Cardiac muscle cell (in vitro differentiated cells and primary cell): ENCODE results near the gene RABGAP1. TPM values are rescaled to one million over a fixed set of nuclear protein-coding genes. Genes with fewer than 3 reads are reported as not detected.

Source experiments
- DNase-seq, 2 donors: peaks; one replicate each; pipeline versions ENCODE4 v3.0.0 to v3.0.0-alpha.2; 2010 to 2017; ENCODE audit warnings: low read depth in 1 of 2, low spot score in 1 of 2
- H3K27ac ChIP-seq: fragments of 200-600 bp; sonication (generic); 2 replicates; pipeline ENCODE4 v1.5.1; 2016
- H3K27me3 ChIP-seq: fragments of 200-600 bp; sonication (generic); 2 replicates; pipeline ENCODE4 v1.6.0; 2016; ENCODE audit warnings: control low read depth
- H3K36me3 ChIP-seq: fragments of 200-600 bp; sonication (generic); 2 replicates; pipeline ENCODE4 v1.5.1; 2016; ENCODE audit warnings: control low read depth
- H3K4me1 ChIP-seq: fragments of 200-600 bp; sonication (generic); 2 replicates; pipeline ENCODE4 v1.8.1; 2017; ENCODE audit warnings: low read depth, mild to moderate bottlenecking, mixed run types
- H3K4me3 ChIP-seq: fragments of 200-600 bp; sonication (generic); 2 replicates; pipeline ENCODE4 v1.5.1; 2016; ENCODE audit warnings: mild to moderate bottlenecking
- H3K9me3 ChIP-seq: fragments of 200-600 bp; sonication (generic); 2 replicates; pipeline ENCODE4 v1.5.1; 2017; ENCODE audit warnings: low read depth, mild to moderate bottlenecking, control low read depth
- CTCF ChIP-seq: IDR thresholded peaks from 2 replicates; pipeline ENCODE4 v1.5.1; 2012; ENCODE audit warnings: low read depth, mild to moderate bottlenecking, low read length
- polyA plus RNA-seq: library from polyadenylated mRNA; unstranded; fragments of >200 nt; fragmentation: Nextera tagmentation; extraction: Ambion mirVana; gene quantifications from 2 replicates; pipeline ENCODE4 v1.2.1, GENCODE V29; 2016
- total RNA-seq: library from RNA; depleted of rRNA; stranded (reverse); fragments of >200 nt; gene quantifications from 2 replicates; pipeline ENCODE4 v1.2.3, GENCODE V29; 2016

Gene RABGAP1
- total and polyA plus RNA-seq, 2 experiments from 2014 or later, result 37.4 to 44.4 TPM

GRCh38 chr9:123034881-123035510, 94.2 kb downstream of the RABGAP1 start:
- Histone ChIP-seq H3K36me3 (no peaks in the 10 kb centered on the region), H3K4me3 (no peak overlapping the region), H3K27me3 (no peaks in the 10 kb centered on the region), H3K27ac (peak overlapping the region; percentile 49), H3K4me1 (peaks cover 34% of the 10 kb centered on the region), H3K9me3 (no peaks in the 10 kb centered on the region)
- TF ChIP-seq CTCF, result no peak
- no peak for DNase-seq

GRCh38 chr9:123035791-123036190, 95.0 kb downstream of the RABGAP1 start:
- TF ChIP-seq CTCF, result no peak
- no peak overlapping the region for H3K4me3 ChIP-seq
- no peaks in the 10 kb centered on the region for H3K27me3 ChIP-seq
- H3K4me1 ChIP-seq, result peaks cover 34% of the 10 kb centered on the region
- H3K9me3 ChIP-seq, result no peaks in the 10 kb centered on the region
- no peak for DNase-seq
- peak overlapping the region; percentile 49 for H3K27ac ChIP-seq
- H3K36me3 ChIP-seq, result no peaks in the 10 kb centered on the region

- peaks cover 34% of the 10 kb centered on the region for H3K4me1 ChIP-seq
- peak in 1 of 2 donors; percentile 9 for DNase-seq
- peak overlapping the region; percentile 49 for H3K27ac ChIP-seq
- H3K27me3 ChIP-seq, result no peaks in the 10 kb centered on the region
- no peak for TF ChIP-seq CTCF
- H3K4me3 ChIP-seq, result no peak overlapping the region
- H3K9me3 ChIP-seq, result no peaks in the 10 kb centered on the region
- H3K36me3 ChIP-seq, result no peaks in the 10 kb centered on the region
These were observed 96.2 kb downstream of the RABGAP1 start for GRCh38 chr9:123036893-123037545.

- H3K27ac ChIP-seq, result no peak overlapping the region
- no peak for TF ChIP-seq CTCF
These were observed 98.9 kb downstream of the RABGAP1 start for GRCh38 chr9:123039617-123040219.

GRCh38 chr9:123040801-123041200, 100.0 kb downstream of the RABGAP1 start:
- no peak overlapping the region for H3K27ac ChIP-seq
- no peaks in the 10 kb centered on the region for H3K9me3 ChIP-seq
- H3K4me3 ChIP-seq, result no peak overlapping the region
- TF ChIP-seq CTCF, result no peak
- no peak for DNase-seq
- no peaks in the 10 kb centered on the region for H3K27me3 ChIP-seq
- no peaks in the 10 kb centered on the region for H3K36me3 ChIP-seq
- peaks cover 18% of the 10 kb centered on the region for H3K4me1 ChIP-seq

More at GRCh38 chr9:123039617-123040219, 98.9 kb downstream of the RABGAP1 start:
- Histone ChIP-seq H3K9me3 (no peaks in the 10 kb centered on the region), H3K27me3 (no peaks in the 10 kb centered on the region), H3K36me3 (no peaks in the 10 kb centered on the region), H3K4me1 (peaks cover 25% of the 10 kb centered on the region), H3K4me3 (no peak overlapping the region)
- DNase-seq, result peak in 1 of 2 donors; percentile 69
